Activated naive CD4-positive, alpha-beta T cell treated with anti-CD3 and anti-CD28 coated beads, Interleukin-2, amount 50 U/mL, for 24 hours (primary cell): ENCODE measurements around the gene TMEM150C.

Experiments
- H3K27ac Mint-ChIP-seq: one replicate; pipeline ENCODE4 v1.8.0; 2021; ENCODE audit warnings: mild to moderate bottlenecking, mixed read lengths
- H3K27me3 Mint-ChIP-seq: one replicate; pipeline ENCODE4 v1.8.0; 2021; ENCODE audit warnings: mixed read lengths
- H3K36me3 Mint-ChIP-seq: one replicate; pipeline ENCODE4 v1.8.0; 2021; ENCODE audit warnings: mixed read lengths
- H3K4me1 Mint-ChIP-seq: one replicate; pipeline ENCODE4 v1.8.0; 2021; ENCODE audit warnings: mixed read lengths
- H3K4me3 Mint-ChIP-seq: one replicate; pipeline ENCODE4 v1.8.0; 2021; ENCODE audit warnings: mild to moderate bottlenecking, mixed read lengths
- H3K9me3 Mint-ChIP-seq: one replicate; pipeline ENCODE4 v1.8.0; 2021; ENCODE audit warnings: mixed read lengths

The TMEM150C gene

DNA sequence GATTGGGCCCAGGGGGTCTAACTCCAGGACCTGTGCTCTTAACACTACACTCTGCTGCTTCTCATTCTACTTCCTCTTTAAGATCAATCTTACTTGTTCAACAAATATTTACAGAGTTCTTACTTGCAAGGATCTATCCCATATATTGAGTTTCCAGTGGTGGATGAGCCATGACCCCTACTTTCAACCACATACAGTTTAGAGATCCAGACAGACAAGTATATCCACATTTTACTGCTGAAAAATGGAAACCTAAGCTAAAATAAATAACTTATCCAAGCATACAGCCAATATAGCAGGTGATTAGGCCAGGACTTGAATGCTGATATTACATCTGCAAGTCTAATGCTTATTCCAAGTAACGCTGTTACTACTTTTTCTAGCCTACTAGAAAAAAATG is 18.7 kb downstream of the TMEM150C start:
- H3K27me3 Mint-ChIP-seq, result peaks cover 10% of the 10 kb centered on the region
- H3K27ac Mint-ChIP-seq, result no peak overlapping the region
- H3K9me3 Mint-ChIP-seq, result no peaks in the 10 kb centered on the region
- no peaks in the 10 kb centered on the region for H3K4me1 Mint-ChIP-seq
- H3K4me3 Mint-ChIP-seq, result no peak overlapping the region
- H3K36me3 Mint-ChIP-seq, result no peaks in the 10 kb centered on the region

DNA sequence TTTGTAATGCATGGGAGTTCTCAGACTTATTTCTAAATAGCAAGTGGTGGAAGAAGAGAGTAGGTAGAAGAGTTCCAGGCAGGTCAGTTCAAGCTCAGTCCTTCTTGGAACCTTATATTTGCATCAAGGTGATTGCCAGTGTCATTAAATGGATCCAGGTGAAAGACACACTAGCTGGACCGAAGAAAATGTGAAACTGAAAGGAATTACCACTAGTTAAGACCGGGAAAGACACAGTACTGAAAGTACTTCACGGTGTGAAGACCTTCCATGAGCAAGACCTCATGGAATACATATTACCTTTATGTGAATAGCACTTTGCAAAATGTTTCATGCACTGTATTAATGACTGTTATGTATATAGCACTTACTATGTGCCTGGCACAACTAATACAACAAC is 19.1 kb downstream of the TMEM150C start:
- H3K27ac Mint-ChIP-seq, result no peak overlapping the region
- peaks cover 11% of the 10 kb centered on the region for H3K27me3 Mint-ChIP-seq
- no peaks in the 10 kb centered on the region for H3K9me3 Mint-ChIP-seq
- H3K36me3 Mint-ChIP-seq, result no peaks in the 10 kb centered on the region
- no peaks in the 10 kb centered on the region for H3K4me1 Mint-ChIP-seq
- H3K4me3 Mint-ChIP-seq, result no peak overlapping the region

DNA sequence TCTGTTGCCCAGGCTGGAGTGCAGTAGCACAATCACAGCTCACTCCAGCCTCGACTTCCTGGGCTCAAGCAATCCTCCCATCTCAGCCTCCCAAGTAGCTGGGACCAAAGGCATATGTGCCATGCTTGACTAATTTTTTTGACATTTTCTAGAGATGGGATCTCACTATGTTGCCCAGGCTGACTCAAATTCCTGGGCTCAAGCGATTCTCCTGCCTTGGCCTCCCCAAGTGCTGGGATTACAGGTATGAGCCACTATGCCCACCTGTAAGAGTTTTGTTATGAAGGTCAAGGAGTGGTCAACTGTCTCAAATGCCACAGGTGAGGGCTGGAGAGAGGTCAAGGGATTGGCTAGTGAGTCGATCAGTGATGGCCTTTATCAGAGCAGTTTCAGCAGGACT is 32.5 kb downstream of the TMEM150C start:
- no peak overlapping the region for H3K27ac Mint-ChIP-seq
- H3K27me3 Mint-ChIP-seq, result peaks cover 5% of the 10 kb centered on the region
- no peaks in the 10 kb centered on the region for H3K9me3 Mint-ChIP-seq
- H3K36me3 Mint-ChIP-seq, result no peaks in the 10 kb centered on the region
- H3K4me3 Mint-ChIP-seq, result no peak overlapping the region
- no peaks in the 10 kb centered on the region for H3K4me1 Mint-ChIP-seq

DNA sequence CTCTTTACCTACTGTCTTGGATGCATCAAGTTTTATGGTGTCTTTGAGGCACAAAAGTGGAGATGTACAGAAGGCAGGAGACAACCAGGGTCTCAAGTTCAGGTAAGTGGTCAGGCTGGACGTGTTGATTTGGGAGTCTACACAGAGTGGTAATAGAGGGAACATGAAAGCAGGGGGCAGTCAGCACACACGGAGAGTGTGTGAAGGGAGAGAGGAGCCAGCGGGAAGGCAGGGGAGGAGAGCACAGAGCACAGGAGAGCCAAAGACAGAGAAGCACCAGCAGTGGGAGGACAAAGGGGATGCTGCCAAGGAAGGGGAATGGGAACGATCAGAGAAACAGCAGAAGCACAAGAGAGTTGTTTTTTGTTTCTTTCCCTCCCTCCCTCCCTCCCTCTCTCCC is 32.9 kb downstream of the TMEM150C start:
- Mint-ChIP-seq H3K4me1 (no peaks in the 10 kb centered on the region), H3K36me3 (no peaks in the 10 kb centered on the region), H3K27ac (no peak overlapping the region), H3K27me3 (peaks cover 5% of the 10 kb centered on the region), H3K9me3 (no peaks in the 10 kb centered on the region), H3K4me3 (no peak overlapping the region)

DNA sequence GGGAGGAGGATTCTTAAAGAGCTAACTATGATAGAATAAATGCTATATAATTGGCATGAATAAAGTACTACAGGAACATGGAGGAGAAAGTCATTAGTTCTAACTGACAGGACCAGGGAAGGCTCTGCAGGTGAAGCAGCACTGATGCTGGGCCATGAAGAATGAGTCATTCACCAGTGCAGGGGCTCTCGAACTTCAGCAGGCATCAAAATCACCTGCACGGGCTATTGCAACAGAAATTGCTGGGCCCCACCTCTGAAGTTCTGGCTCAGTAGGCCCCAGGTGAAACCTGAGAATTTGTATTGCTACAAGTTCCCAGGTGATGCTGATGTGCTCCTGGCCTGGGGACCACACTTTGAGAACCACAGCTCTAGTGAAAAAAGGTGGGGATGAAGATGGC is 33.7 kb downstream of the TMEM150C start:
- Mint-ChIP-seq H3K4me3 (no peak overlapping the region), H3K27me3 (peaks cover 5% of the 10 kb centered on the region), H3K36me3 (no peaks in the 10 kb centered on the region), H3K4me1 (no peaks in the 10 kb centered on the region), H3K27ac (no peak overlapping the region), H3K9me3 (no peaks in the 10 kb centered on the region)

DNA sequence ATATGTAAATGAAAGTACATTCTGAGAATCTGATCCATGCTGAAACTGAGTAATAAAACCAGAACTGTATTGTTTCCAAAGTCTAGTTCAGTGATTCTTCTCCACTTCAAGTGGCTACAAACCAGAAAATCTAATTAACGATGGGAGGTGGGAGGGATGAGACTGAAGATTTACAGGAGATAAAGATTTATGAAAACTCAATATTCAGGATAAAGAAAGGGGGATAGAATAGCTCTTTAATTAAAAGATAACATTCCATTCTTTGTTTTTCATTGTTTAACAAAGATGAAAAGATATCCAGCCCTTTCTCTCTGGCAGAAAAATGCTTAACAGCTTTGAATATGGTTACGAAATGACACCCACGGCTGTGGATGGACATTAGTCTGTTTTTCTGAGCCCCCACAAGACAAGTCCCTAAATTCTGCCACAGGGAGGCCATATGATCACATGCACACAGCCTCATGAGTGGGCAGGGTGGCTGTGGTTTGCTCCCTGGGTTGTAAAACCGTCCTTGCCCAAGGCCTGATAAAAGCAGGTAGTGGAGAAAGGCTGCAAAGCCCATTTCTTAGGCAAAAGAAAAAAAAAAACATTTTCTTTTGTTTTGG is 36.4 kb downstream of the TMEM150C start:
- H3K36me3 Mint-ChIP-seq, result no peaks in the 10 kb centered on the region
- H3K9me3 Mint-ChIP-seq, result no peaks in the 10 kb centered on the region
- H3K4me3 Mint-ChIP-seq, result no peak overlapping the region
- H3K4me1 Mint-ChIP-seq, result no peaks in the 10 kb centered on the region
- H3K27ac Mint-ChIP-seq, result no peak overlapping the region
- peaks cover 3% of the 10 kb centered on the region for H3K27me3 Mint-ChIP-seq

DNA sequence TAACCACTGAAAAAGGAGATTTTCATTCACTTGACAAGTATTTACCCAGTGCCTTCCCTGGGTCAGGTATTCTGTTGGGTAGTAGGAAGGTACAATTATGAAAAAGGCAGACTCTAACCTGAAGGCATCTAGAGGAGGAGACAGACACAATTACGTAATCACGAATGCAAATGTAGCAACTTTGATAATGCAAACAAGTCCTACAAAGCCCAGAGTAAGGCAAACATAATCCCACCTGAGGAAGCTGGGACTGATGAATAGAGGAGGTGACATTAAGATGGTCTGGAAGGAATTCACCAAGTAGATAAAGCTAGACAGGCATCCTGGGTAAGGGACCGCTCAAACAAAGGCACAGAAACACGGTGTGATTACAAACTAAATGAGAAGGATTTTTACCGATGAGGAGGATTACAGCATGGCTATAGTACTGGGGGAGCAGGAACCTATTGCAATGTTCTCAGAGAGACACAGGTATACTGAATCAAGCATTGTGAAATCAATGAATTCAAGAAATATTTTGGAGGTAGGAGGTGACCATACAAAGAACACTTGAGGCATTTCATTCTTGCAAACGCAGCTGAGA is 37.1 kb downstream of the TMEM150C start:
- Mint-ChIP-seq H3K9me3 (no peaks in the 10 kb centered on the region), H3K4me3 (no peak overlapping the region), H3K36me3 (no peaks in the 10 kb centered on the region), H3K27ac (no peak overlapping the region), H3K4me1 (no peaks in the 10 kb centered on the region), H3K27me3 (peaks cover 3% of the 10 kb centered on the region)

DNA sequence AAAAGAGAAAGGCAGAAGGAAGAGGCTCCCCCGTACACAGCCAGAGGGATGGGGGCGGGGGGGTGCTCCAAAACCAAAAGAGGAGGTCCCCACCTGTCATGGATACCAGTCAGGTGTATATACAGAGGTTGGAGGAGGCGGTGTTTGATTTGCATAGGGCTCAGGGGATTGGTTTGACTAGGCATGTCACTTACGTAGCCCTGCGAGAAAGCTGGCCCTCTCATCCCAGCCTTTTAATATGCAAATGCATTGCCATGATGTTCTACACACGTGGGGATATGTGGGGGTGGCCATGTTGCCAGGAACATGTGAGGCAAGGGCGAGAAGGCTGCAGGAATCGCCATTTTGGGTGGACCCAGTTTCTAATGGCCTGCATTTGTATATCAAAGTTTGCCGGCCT is 38.6 kb downstream of the TMEM150C start:
- no peaks in the 10 kb centered on the region for H3K36me3 Mint-ChIP-seq
- H3K9me3 Mint-ChIP-seq, result no peaks in the 10 kb centered on the region
- H3K4me3 Mint-ChIP-seq, result no peak overlapping the region
- peaks cover 3% of the 10 kb centered on the region for H3K27me3 Mint-ChIP-seq
- H3K4me1 Mint-ChIP-seq, result no peaks in the 10 kb centered on the region
- no peak overlapping the region for H3K27ac Mint-ChIP-seq

DNA sequence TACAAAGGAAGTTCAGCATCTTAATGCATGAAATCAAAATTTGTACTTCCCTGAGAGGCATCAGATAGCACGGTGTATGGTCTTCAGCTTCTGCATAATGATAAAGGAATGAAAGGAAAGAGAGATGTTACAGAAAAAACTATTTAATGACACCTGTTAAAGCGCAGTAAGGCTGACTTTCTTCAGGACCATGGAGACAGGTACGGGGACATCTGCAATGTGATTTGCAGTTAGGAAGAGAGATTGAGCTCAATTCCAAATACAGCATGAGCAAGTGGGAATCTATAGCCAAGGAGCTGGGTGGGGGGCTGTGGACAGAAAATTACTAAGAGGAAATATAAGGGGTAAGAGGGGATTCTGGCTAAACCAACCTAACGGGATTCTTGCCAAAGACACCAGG is 39.3 kb downstream of the TMEM150C start:
- Mint-ChIP-seq H3K27me3 (peaks cover 1% of the 10 kb centered on the region), H3K4me3 (no peak overlapping the region), H3K4me1 (no peaks in the 10 kb centered on the region), H3K27ac (no peak overlapping the region), H3K36me3 (no peaks in the 10 kb centered on the region), H3K9me3 (no peaks in the 10 kb centered on the region)

DNA sequence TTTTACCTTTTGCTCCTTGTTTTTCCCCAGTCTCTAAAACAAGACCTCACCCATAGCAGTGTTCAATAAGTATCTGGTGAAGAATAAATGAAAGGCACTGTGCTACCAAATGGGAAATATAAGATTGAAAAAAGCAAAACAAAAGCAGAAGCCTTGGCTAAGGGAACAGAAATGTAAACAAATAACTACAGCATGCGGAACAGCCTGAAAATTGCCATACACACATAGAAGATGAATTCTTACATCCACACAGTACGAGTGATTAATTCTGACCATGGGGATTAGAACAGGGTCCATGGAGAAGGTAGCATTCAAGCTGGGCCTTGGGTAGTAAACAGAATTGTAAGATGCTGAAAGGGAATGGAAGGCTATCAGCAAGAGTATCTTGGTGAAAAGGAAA is 40.5 kb downstream of the TMEM150C start:
- Mint-ChIP-seq H3K27me3 (peaks cover 2% of the 10 kb centered on the region), H3K36me3 (no peaks in the 10 kb centered on the region), H3K9me3 (no peaks in the 10 kb centered on the region)

DNA sequence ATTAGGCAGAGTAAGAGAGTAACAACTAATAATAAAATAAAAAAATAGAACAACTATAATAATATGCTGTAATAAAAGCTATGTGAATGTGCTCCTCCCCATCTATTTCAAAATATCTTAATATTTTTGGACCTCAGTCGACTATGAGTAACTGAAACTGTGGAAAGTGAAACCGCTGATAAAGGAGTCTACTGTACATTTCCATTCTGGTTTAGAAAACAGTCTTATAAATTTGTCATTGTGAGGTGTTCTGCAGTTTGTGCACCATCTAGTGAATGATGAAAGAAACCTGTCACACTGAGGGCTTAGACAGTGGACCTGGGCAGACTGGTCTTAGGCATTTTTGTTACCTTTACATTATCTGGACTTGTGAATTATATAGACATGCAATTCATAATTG is 42.0 kb downstream of the TMEM150C start:
- Mint-ChIP-seq H3K9me3 (no peaks in the 10 kb centered on the region), H3K36me3 (no peaks in the 10 kb centered on the region), H3K4me1 (no peaks in the 10 kb centered on the region), H3K27me3 (peaks cover 3% of the 10 kb centered on the region), H3K27ac (no peak overlapping the region), H3K4me3 (no peak overlapping the region)

More for the DNA sequence above, 40.5 kb downstream of the TMEM150C start:
- no peak overlapping the region for H3K27ac Mint-ChIP-seq
- no peaks in the 10 kb centered on the region for H3K4me1 Mint-ChIP-seq
- no peak overlapping the region for H3K4me3 Mint-ChIP-seq

DNA sequence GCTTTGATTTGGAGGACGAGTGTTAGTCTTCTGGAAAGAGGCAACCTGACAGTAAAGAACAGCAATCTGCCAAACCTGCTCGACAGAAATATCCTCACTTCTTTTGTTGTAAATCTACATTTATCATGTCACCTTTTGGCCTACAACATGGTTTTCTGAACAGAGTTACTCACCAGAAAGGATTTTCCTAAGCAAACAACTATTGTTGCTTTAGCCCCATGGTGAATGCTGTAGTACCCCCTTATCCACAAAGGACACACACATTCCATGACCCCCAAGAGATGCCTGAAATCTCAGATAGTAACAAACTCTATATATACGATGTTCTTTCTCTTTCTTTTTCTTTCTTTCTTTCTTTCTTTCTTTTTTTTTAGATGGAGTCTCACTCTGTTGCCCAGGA is 42.7 kb downstream of the TMEM150C start:
- no peak overlapping the region for H3K27ac Mint-ChIP-seq
- H3K36me3 Mint-ChIP-seq, result no peaks in the 10 kb centered on the region
- H3K9me3 Mint-ChIP-seq, result no peaks in the 10 kb centered on the region
- H3K27me3 Mint-ChIP-seq, result peaks cover 3% of the 10 kb centered on the region
- H3K4me1 Mint-ChIP-seq, result no peaks in the 10 kb centered on the region
- H3K4me3 Mint-ChIP-seq, result no peak overlapping the region

DNA sequence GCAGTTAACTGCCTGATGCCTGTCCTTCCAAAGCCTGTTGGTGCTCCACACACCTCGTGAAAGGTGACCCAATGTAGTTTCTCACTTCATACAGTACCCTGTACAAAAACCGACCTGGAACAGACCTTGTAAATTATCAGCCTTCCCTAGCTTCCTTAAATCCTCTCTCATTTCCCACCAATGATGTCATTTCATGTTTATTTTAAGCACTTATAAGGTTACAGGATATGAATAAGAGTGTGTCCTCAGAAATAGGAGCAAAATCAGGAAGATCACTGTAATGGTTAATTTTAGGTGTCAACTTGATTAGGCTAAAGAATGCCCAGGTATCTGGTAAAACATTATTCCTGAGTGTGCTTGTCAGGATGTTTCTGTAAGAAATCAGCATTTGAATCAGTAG is 44.7 kb downstream of the TMEM150C start:
- Mint-ChIP-seq H3K4me3 (no peak overlapping the region), H3K4me1 (no peaks in the 10 kb centered on the region), H3K27me3 (peaks cover 8% of the 10 kb centered on the region), H3K9me3 (no peaks in the 10 kb centered on the region), H3K36me3 (no peaks in the 10 kb centered on the region), H3K27ac (no peak overlapping the region)

DNA sequence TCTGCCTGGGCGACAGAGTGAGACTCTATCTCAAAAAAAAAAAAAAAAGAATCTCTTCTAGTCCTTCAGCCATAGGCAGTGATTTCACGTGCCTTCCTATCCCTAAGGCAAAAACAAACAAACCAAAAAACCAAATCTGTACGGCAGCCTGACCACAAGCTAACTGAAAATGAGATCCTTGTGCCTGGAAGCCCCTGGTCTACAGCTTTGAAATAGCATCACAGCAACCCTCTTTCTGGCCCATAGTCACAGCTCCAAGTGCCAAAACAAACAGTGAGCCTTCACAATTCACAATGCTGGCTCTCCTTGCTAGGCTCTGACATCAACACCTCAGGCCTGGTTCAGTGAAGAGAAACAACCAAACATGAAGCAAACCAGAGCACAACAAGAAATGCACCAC is 46.1 kb downstream of the TMEM150C start:
- H3K9me3 Mint-ChIP-seq, result no peaks in the 10 kb centered on the region
- H3K27ac Mint-ChIP-seq, result no peak overlapping the region
- peaks cover 11% of the 10 kb centered on the region for H3K27me3 Mint-ChIP-seq
- no peaks in the 10 kb centered on the region for H3K4me1 Mint-ChIP-seq
- H3K36me3 Mint-ChIP-seq, result no peaks in the 10 kb centered on the region
- H3K4me3 Mint-ChIP-seq, result no peak overlapping the region

DNA sequence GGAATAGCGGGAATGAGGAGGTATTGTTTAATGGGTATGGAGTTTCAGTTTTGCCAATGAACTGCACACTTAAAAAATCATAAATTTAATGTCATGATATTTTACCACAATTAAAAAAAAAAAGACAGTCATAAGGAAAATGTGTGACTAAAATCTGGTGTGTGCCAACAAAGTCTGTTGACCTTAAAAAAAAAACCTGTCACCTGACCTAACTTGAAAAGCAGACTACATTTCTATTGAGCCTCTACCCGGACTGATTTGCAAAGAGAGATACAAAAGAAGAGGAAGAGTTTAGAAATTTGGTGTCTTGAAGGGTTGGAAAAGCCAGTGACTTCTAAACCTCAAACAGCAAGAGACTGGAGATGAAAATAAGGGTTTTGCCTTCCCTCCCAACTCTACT is 48.4 kb downstream of the TMEM150C start:
- Mint-ChIP-seq H3K9me3 (no peaks in the 10 kb centered on the region), H3K4me3 (no peak overlapping the region), H3K36me3 (no peaks in the 10 kb centered on the region), H3K27ac (no peak overlapping the region), H3K4me1 (no peaks in the 10 kb centered on the region), H3K27me3 (peaks cover 13% of the 10 kb centered on the region)

DNA sequence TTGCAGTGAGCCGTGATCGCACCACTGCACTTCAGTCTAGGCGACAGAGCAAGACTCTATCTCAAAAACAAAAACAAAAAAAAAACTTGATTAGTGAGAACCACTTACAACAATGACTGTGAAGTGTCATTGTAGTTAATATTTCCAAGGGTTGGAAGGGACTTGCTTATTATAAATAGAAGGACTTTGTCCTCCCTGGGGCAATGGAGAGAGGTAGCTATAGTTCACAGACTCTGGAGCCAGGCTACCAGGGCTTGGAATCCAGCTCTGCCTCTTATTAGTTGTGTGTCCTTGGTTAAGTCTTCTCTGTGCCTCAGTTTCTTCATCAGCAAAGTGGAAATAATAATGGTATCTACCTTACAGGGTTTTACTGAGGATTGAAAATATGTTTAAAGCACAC is 51.6 kb downstream of the TMEM150C start:
- H3K9me3 Mint-ChIP-seq, result no peaks in the 10 kb centered on the region
- H3K4me1 Mint-ChIP-seq, result no peaks in the 10 kb centered on the region

DNA sequence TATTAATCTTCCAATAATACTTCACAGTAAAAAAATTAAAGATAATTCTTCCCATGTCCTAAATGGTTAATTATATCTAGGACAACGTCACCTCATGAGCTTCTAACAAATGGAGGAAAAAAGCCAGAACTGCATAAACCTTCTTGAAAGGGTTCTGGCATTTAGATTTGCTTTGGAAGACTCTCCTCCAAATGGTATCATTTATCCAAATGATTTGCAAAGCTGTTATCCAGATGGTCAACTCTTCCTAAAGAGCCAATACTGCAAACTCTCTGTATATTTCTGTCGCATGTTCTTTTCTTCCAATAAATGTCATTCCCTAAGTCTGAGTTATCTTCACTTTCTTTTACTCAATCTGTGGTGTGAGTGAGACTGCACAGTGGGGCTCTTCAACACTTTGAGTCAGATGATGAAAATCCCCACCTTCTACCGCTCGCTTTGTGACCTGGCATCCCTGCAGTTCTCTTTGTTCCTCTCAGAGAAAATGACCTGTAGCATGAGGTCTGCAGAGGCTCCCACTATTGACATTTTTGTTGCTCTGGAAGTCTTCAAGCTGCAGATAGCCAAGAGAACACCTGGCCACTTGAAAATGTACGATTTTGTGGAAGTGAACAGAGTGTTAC is 52.9 kb downstream of the TMEM150C start:
- no peak overlapping the region for H3K4me3 Mint-ChIP-seq
- H3K36me3 Mint-ChIP-seq, result no peaks in the 10 kb centered on the region
- no peak overlapping the region for H3K27ac Mint-ChIP-seq
- H3K4me1 Mint-ChIP-seq, result no peaks in the 10 kb centered on the region
- H3K27me3 Mint-ChIP-seq, result peaks cover 14% of the 10 kb centered on the region
- H3K9me3 Mint-ChIP-seq, result no peaks in the 10 kb centered on the region

More for the DNA sequence above, 51.6 kb downstream of the TMEM150C start:
- no peaks in the 10 kb centered on the region for H3K36me3 Mint-ChIP-seq
- peaks cover 15% of the 10 kb centered on the region for H3K27me3 Mint-ChIP-seq
- no peak overlapping the region for H3K27ac Mint-ChIP-seq
- H3K4me3 Mint-ChIP-seq, result no peak overlapping the region
